Measurements from ENCODE around the gene NPIPA5. TPM values are rescaled to one million over a fixed set of nuclear protein-coding genes. Genes with fewer than 3 reads are reported as not detected.
A peak's percentile ranks its signal among the peaks of the same experiment; 100 is the strongest.

NPIPA5 gene
- total and polyA plus RNA-seq, 2 of the 13 experiments (the other 11 are each of a cell fraction or from before 2014, with no cell fraction given): 9.7 to 21.5 TPM

DNA sequence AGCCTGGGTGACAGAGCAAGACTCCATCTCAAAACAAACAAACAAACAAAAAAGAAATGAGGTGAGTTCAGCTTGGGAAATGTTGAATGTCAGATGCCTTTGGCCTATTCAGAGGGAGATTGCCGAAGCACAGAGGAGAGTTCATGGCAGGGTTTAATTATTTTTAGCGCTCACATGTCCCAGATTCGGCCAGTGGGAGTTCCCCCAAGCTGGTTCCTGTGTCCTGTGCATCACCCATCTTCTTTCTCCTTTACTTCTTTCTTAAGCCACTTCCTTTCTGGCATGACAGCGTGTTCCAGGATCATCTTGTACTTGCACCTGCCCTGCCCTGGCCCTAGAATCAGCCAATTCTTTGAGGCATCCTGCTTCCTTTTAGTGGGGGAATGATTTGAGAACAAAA is 26.7 kb upstream of the NPIPA5 start (continued):
- TF ChIP-seq, protein P1, sequence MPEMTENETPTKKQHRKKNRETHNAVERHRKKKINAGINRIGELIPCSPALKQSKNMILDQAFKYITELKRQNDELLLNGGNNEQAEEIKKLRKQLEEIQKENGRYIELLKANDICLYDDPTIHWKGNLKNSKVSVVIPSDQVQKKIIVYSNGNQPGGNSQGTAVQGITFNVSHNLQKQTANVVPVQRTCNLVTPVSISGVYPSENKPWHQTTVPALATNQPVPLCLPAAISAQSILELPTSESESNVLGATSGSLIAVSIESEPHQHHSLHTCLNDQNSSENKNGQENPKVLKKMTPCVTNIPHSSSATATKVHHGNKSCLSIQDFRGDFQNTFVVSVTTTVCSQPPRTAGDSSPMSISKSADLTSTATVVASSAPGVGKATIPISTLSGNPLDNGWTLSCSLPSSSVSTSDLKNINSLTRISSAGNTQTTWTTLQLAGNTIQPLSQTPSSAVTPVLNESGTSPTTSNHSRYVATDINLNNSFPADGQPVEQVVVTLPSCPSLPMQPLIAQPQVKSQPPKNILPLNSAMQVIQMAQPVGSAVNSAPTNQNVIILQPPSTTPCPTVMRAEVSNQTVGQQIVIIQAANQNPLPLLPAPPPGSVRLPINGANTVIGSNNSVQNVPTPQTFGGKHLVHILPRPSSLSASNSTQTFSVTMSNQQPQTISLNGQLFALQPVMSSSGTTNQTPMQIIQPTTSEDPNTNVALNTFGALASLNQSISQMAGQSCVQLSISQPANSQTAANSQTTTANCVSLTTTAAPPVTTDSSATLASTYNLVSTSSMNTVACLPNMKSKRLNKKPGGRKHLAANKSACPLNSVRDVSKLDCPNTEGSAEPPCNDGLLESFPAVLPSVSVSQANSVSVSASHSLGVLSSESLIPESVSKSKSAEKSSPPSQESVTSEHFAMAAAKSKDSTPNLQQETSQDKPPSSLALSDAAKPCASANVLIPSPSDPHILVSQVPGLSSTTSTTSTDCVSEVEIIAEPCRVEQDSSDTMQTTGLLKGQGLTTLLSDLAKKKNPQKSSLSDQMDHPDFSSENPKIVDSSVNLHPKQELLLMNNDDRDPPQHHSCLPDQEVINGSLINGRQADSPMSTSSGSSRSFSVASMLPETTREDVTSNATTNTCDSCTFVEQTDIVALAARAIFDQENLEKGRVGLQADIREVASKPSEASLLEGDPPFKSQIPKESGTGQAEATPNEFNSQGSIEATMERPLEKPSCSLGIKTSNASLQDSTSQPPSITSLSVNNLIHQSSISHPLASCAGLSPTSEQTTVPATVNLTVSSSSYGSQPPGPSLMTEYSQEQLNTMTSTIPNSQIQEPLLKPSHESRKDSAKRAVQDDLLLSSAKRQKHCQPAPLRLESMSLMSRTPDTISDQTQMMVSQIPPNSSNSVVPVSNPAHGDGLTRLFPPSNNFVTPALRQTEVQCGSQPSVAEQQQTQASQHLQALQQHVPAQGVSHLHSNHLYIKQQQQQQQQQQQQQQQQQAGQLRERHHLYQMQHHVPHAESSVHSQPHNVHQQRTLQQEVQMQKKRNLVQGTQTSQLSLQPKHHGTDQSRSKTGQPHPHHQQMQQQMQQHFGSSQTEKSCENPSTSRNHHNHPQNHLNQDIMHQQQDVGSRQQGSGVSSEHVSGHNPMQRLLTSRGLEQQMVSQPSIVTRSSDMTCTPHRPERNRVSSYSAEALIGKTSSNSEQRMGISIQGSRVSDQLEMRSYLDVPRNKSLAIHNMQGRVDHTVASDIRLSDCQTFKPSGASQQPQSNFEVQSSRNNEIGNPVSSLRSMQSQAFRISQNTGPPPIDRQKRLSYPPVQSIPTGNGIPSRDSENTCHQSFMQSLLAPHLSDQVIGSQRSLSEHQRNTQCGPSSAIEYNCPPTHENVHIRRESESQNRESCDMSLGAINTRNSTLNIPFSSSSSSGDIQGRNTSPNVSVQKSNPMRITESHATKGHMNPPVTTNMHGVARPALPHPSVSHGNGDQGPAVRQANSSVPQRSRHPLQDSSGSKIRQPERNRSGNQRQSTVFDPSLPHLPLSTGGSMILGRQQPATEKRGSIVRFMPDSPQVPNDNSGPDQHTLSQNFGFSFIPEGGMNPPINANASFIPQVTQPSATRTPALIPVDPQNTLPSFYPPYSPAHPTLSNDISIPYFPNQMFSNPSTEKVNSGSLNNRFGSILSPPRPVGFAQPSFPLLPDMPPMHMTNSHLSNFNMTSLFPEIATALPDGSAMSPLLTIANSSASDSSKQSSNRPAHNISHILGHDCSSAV (CRISPR knock-in tag; IDR thresholded peaks at IDR 0.05; ENCODE audit: borderline replicate concordance): no peak
- TF ChIP-seq ZNF891 (CRISPR knock-in tag; IDR thresholded peaks at IDR 0.05) (no peak), POLR2AphosphoS2 (IDR thresholded peaks at IDR 0.05; ENCODE audit: low read depth, low read length) (no peak), HNRNPK (IDR thresholded peaks at IDR 0.05; ENCODE audit: low read depth, low read length, poor library complexity, severe bottlenecking) (no peak), HOXA5 (CRISPR knock-in tag; IDR thresholded peaks at IDR 0.05) (no peak), ZNF121 (CRISPR knock-in tag; IDR thresholded peaks at IDR 0.05) (no peak), CEBPB (IDR thresholded peaks at IDR 0.05; ENCODE audit: borderline replicate concordance, low read depth, low read length) (peak; percentile 58; the same call in 1 of the 2 replicates), SALL2 (CRISPR knock-in tag; IDR thresholded peaks at IDR 0.05) (no peak)

All from HepG2 (cell line).